ENCODE data around the gene ETV4. TPM values are rescaled to one million over a fixed set of nuclear protein-coding genes. Genes with fewer than 3 reads are reported as not detected.
A peak's percentile ranks its signal among the peaks of the same experiment; 100 is the strongest.

Gene ETV4
- total RNA-seq, 1 donor from 2014 or later: 1.6 TPM

GRCh38 chr17:43558805-43559160, 12.6 kb upstream of the ETV4 start:
- H3K27me3 ChIP-seq (ENCODE audit: control insufficient read depth in 3 of 3, insufficient read depth in 3 of 3, low read length in 3 of 3): peaks cover 0 to 13% (median 6%) of the 10 kb centered on the region in 3 donors
- no peak overlapping the region for H3K27ac ChIP-seq (ENCODE audit: low read depth, low read length)
- no peak overlapping the region for H3K9ac ChIP-seq (ENCODE audit: low read depth in 1 of 3, low read length in 3 of 3)
- no peaks in the 10 kb centered on the region for H3K36me3 ChIP-seq (ENCODE audit: control insufficient read depth in 3 of 3, insufficient read depth in 3 of 3, low read length in 3 of 3)
- peaks cover 6 to 8% (median 7%) of the 10 kb centered on the region in 3 donors for H3K4me1 ChIP-seq (ENCODE audit: control insufficient read depth in 3 of 3, insufficient read depth in 3 of 3, low read length in 3 of 3)
- no peak overlapping the region for H3K4me3 ChIP-seq (ENCODE audit: low read length in 3 of 3)
- no peaks in the 10 kb centered on the region for H3K9me3 ChIP-seq (ENCODE audit: control insufficient read depth in 3 of 3, low read length in 3 of 3)

GRCh38 chr17:43556292-43556691, 10.2 kb upstream of the ETV4 start:
- Histone ChIP-seq H3K9me3 (ENCODE audit: control insufficient read depth in 3 of 3, low read length in 3 of 3) (no peaks in the 10 kb centered on the region), H3K27me3 (ENCODE audit: control insufficient read depth in 3 of 3, insufficient read depth in 3 of 3, low read length in 3 of 3) (no peaks in the 10 kb centered on the region)

GRCh38 chr17:43554857-43555256, 8.7 kb upstream of the ETV4 start:
- H3K4me1 ChIP-seq (ENCODE audit: control insufficient read depth in 3 of 3, insufficient read depth in 3 of 3, low read length in 3 of 3): peaks cover 10 to 15% (median 12%) of the 10 kb centered on the region in 3 donors
- no peaks in the 10 kb centered on the region for H3K9me3 ChIP-seq (ENCODE audit: control insufficient read depth in 3 of 3, low read length in 3 of 3)
- no peaks in the 10 kb centered on the region for H3K27me3 ChIP-seq (ENCODE audit: control insufficient read depth in 3 of 3, insufficient read depth in 3 of 3, low read length in 3 of 3)
- no peak overlapping the region for H3K9ac ChIP-seq (ENCODE audit: low read depth in 1 of 3, low read length in 3 of 3)
- no peak overlapping the region for H3K27ac ChIP-seq (ENCODE audit: low read depth, low read length)
- H3K36me3 ChIP-seq (ENCODE audit: control insufficient read depth in 3 of 3, insufficient read depth in 3 of 3, low read length in 3 of 3): no peaks in the 10 kb centered on the region
- H3K4me3 ChIP-seq (ENCODE audit: low read length in 3 of 3): no peak overlapping the region

More at GRCh38 chr17:43556292-43556691, 10.2 kb upstream of the ETV4 start:
- Histone ChIP-seq H3K27ac (ENCODE audit: low read depth, low read length) (no peak overlapping the region), H3K9ac (ENCODE audit: low read depth in 1 of 3, low read length in 3 of 3) (peak overlapping the region in 1 of 3 donors; percentile 38), H3K36me3 (ENCODE audit: control insufficient read depth in 3 of 3, insufficient read depth in 3 of 3, low read length in 3 of 3) (no peaks in the 10 kb centered on the region), H3K4me1 (ENCODE audit: control insufficient read depth in 3 of 3, insufficient read depth in 3 of 3, low read length in 3 of 3) (peaks cover 10 to 15% (median 13%) of the 10 kb centered on the region in 3 donors), H3K4me3 (ENCODE audit: low read length in 3 of 3) (no peak overlapping the region)

GRCh38 chr17:43553573-43553972, 7.4 kb upstream of the ETV4 start:
- Histone ChIP-seq H3K9me3 (ENCODE audit: control insufficient read depth in 3 of 3, low read length in 3 of 3) (no peaks in the 10 kb centered on the region), H3K27ac (ENCODE audit: low read depth, low read length) (no peak overlapping the region), H3K4me3 (ENCODE audit: low read length in 3 of 3) (no peak overlapping the region), H3K4me1 (ENCODE audit: control insufficient read depth in 3 of 3, insufficient read depth in 3 of 3, low read length in 3 of 3) (peaks cover 10 to 15% (median 11%) of the 10 kb centered on the region in 3 donors), H3K36me3 (ENCODE audit: control insufficient read depth in 3 of 3, insufficient read depth in 3 of 3, low read length in 3 of 3) (no peaks in the 10 kb centered on the region), H3K27me3 (ENCODE audit: control insufficient read depth in 3 of 3, insufficient read depth in 3 of 3, low read length in 3 of 3) (peaks cover 0 to 4% (median 0%) of the 10 kb centered on the region in 3 donors), H3K9ac (ENCODE audit: low read depth in 1 of 3, low read length in 3 of 3) (no peak overlapping the region)

GRCh38 chr17:43552229-43552837, 6.2 kb upstream of the ETV4 start:
- Histone ChIP-seq H3K27me3 (ENCODE audit: control insufficient read depth in 3 of 3, insufficient read depth in 3 of 3, low read length in 3 of 3) (peaks cover 0 to 4% (median 3%) of the 10 kb centered on the region in 3 donors), H3K36me3 (ENCODE audit: control insufficient read depth in 3 of 3, insufficient read depth in 3 of 3, low read length in 3 of 3) (no peaks in the 10 kb centered on the region), H3K4me1 (ENCODE audit: control insufficient read depth in 3 of 3, insufficient read depth in 3 of 3, low read length in 3 of 3) (peaks cover 10 to 15% (median 11%) of the 10 kb centered on the region in 3 donors), H3K9me3 (ENCODE audit: control insufficient read depth in 3 of 3, low read length in 3 of 3) (no peaks in the 10 kb centered on the region), H3K9ac (ENCODE audit: low read depth in 1 of 3, low read length in 3 of 3) (peak overlapping the region in 1 of 3 donors; percentile 41), H3K4me3 (ENCODE audit: low read length in 3 of 3) (no peak overlapping the region), H3K27ac (ENCODE audit: low read depth, low read length) (no peak overlapping the region)

- Histone ChIP-seq H3K9me3 (ENCODE audit: control insufficient read depth in 3 of 3, low read length in 3 of 3) (no peaks in the 10 kb centered on the region), H3K27me3 (ENCODE audit: control insufficient read depth in 3 of 3, insufficient read depth in 3 of 3, low read length in 3 of 3) (peaks cover 0 to 4% (median 4%) of the 10 kb centered on the region in 3 donors), H3K4me3 (ENCODE audit: low read length in 3 of 3) (no peak overlapping the region), H3K27ac (ENCODE audit: low read depth, low read length) (no peak overlapping the region), H3K36me3 (ENCODE audit: control insufficient read depth in 3 of 3, insufficient read depth in 3 of 3, low read length in 3 of 3) (no peaks in the 10 kb centered on the region), H3K4me1 (ENCODE audit: control insufficient read depth in 3 of 3, insufficient read depth in 3 of 3, low read length in 3 of 3) (peaks cover 13 to 15% (median 13%) of the 10 kb centered on the region in 3 donors), H3K9ac (ENCODE audit: low read depth in 1 of 3, low read length in 3 of 3) (no peak overlapping the region)
These were observed 4.6 kb upstream of the ETV4 start for GRCh38 chr17:43550754-43551153.

GRCh38 chr17:43549496-43549895, 3.4 kb upstream of the ETV4 start:
- Histone ChIP-seq H3K4me3 (ENCODE audit: low read length in 3 of 3) (no peak overlapping the region), H3K9ac (ENCODE audit: low read depth in 1 of 3, low read length in 3 of 3) (no peak overlapping the region), H3K4me1 (ENCODE audit: control insufficient read depth in 3 of 3, insufficient read depth in 3 of 3, low read length in 3 of 3) (peaks cover 15 to 20% (median 18%) of the 10 kb centered on the region in 3 donors), H3K27ac (ENCODE audit: low read depth, low read length) (no peak overlapping the region), H3K36me3 (ENCODE audit: control insufficient read depth in 3 of 3, insufficient read depth in 3 of 3, low read length in 3 of 3) (no peaks in the 10 kb centered on the region), H3K9me3 (ENCODE audit: control insufficient read depth in 3 of 3, low read length in 3 of 3) (no peaks in the 10 kb centered on the region), H3K27me3 (ENCODE audit: control insufficient read depth in 3 of 3, insufficient read depth in 3 of 3, low read length in 3 of 3) (peaks cover 5 to 12% (median 11%) of the 10 kb centered on the region in 3 donors)

GRCh38 chr17:43548689-43549379, 2.7 kb upstream of the ETV4 start:
- peaks cover 15 to 20% (median 18%) of the 10 kb centered on the region in 3 donors for H3K4me1 ChIP-seq (ENCODE audit: control insufficient read depth in 3 of 3, insufficient read depth in 3 of 3, low read length in 3 of 3)
- H3K36me3 ChIP-seq (ENCODE audit: control insufficient read depth in 3 of 3, insufficient read depth in 3 of 3, low read length in 3 of 3): no peaks in the 10 kb centered on the region
- no peak overlapping the region for H3K27ac ChIP-seq (ENCODE audit: low read depth, low read length)
- peaks cover 12 to 18% (median 12%) of the 10 kb centered on the region in 3 donors for H3K27me3 ChIP-seq (ENCODE audit: control insufficient read depth in 3 of 3, insufficient read depth in 3 of 3, low read length in 3 of 3)
- no peaks in the 10 kb centered on the region for H3K9me3 ChIP-seq (ENCODE audit: control insufficient read depth in 3 of 3, low read length in 3 of 3)
- H3K9ac ChIP-seq (ENCODE audit: low read depth in 1 of 3, low read length in 3 of 3): no peak overlapping the region
- H3K4me3 ChIP-seq (ENCODE audit: low read length in 3 of 3): no peak overlapping the region

GRCh38 chr17:43547659-43548256, 1.6 kb upstream of the ETV4 start:
- Histone ChIP-seq H3K9me3 (ENCODE audit: control insufficient read depth in 3 of 3, low read length in 3 of 3) (no peaks in the 10 kb centered on the region), H3K9ac (ENCODE audit: low read depth in 1 of 3, low read length in 3 of 3) (no peak overlapping the region), H3K4me1 (ENCODE audit: control insufficient read depth in 3 of 3, insufficient read depth in 3 of 3, low read length in 3 of 3) (peaks cover 15 to 20% (median 18%) of the 10 kb centered on the region in 3 donors), H3K4me3 (ENCODE audit: low read length in 3 of 3) (no peak overlapping the region), H3K36me3 (ENCODE audit: control insufficient read depth in 3 of 3, insufficient read depth in 3 of 3, low read length in 3 of 3) (no peaks in the 10 kb centered on the region), H3K27me3 (ENCODE audit: control insufficient read depth in 3 of 3, insufficient read depth in 3 of 3, low read length in 3 of 3) (peaks cover 17 to 26% (median 19%) of the 10 kb centered on the region in 3 donors), H3K27ac (ENCODE audit: low read depth, low read length) (no peak overlapping the region)

- Histone ChIP-seq H3K27ac (ENCODE audit: low read depth, low read length) (no peak overlapping the region), H3K4me1 (ENCODE audit: control insufficient read depth in 3 of 3, insufficient read depth in 3 of 3, low read length in 3 of 3) (peaks cover 10 to 16% (median 14%) of the 10 kb centered on the region in 3 donors), H3K4me3 (ENCODE audit: low read length in 3 of 3) (no peak overlapping the region), H3K9me3 (ENCODE audit: control insufficient read depth in 3 of 3, low read length in 3 of 3) (no peaks in the 10 kb centered on the region), H3K36me3 (ENCODE audit: control insufficient read depth in 3 of 3, insufficient read depth in 3 of 3, low read length in 3 of 3) (no peaks in the 10 kb centered on the region), H3K27me3 (ENCODE audit: control insufficient read depth in 3 of 3, insufficient read depth in 3 of 3, low read length in 3 of 3) (peaks cover 17 to 30% (median 25%) of the 10 kb centered on the region in 3 donors), H3K9ac (ENCODE audit: low read depth in 1 of 3, low read length in 3 of 3) (no peak overlapping the region)
These were observed 1.0 kb upstream of the ETV4 start for GRCh38 chr17:43547189-43547550.
